ENCODE data around the gene KIRREL2. TPM values are rescaled to one million over a fixed set of nuclear protein-coding genes. Genes with fewer than 3 reads are reported as not detected.

Gene KIRREL2
- polyA plus RNA-seq, 4 donors: 0.10 to 0.62 TPM; not detected in 2

DNA sequence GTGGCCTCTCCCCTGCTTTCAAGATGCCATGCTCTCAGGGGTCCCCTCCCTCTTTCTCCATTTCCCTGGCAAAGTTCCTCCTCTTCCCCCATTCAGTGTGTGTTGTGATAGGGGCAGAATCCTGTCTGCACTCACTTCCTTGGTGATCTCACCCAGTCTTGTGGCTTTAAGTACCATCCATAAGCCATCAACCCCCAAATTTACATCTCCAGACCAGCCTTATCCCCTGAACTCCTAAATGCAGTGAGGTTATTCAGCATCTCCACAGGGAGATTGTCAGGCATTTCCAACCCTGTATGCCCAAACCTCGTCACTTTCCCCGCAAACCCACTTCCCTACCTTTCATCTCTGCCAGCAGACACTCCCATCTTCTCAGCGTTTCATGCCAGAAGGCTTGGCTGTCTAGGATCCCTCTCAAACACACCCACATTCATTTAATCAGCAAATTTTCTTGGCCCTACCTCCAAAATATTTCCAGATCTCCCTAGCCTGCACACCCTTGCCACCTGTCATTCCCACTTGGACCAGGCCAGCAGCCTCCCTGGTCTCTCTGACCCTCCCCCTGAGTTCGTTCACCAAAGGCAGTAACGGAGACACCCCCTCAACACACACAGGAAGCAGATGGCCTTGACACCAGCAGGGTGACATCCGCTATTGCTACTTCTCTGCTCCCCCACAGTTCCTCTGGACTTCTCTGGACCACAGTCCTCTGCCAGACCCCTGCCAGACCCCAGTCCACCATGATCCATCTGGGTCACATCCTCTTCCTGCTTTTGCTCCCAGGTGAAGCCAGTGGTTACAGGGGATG lies 45.3 kb downstream of the KIRREL2 start, which contains the start of gene HCST:
HCST (plus strand) TSS at position 676 of the 808 bp plus-strand sequence; CDS start at position 741, 65 bp downstream.
- H3K4me1 ChIP-seq (ENCODE audit: control insufficient read depth in 3 of 3, insufficient read depth in 2 of 3, low read depth in 1 of 3, low read length in 2 of 3): peaks cover 0 to 9% (median 0%) of the 10 kb centered on the region in 3 donors
- DNase-seq (peak in 1 of 2 donors; percentile 31), FAIRE-seq (no peak)

DNA sequence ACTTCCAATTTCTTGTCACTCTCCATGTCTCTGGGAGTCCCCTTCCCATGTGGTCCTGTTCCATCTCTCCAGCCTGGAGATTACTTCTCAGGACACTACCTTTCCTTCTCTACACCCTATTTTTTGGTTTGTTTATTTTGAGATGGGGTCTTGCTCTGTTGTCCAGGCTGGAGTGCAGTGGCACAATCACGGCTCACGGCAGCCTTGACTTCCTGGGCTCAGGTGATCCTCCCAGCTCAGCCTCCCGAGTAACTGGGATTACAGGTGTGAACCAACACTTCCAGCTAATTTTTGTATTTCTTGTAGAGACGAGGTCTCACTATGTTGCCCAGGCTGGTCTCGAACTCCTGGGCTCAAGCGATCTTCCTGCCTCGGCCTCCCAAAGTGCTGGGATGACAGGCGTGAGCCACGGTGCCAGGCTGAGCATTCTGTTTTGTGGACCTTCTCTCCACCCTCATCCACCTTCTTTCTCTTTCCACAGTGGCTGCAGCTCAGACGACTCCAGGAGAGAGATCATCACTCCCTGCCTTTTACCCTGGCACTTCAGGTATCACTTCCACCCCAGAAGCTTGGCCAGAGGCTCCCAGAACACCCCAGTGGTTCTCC lies 46.3 kb downstream of the KIRREL2 start:
- Histone ChIP-seq H3K4me1 (ENCODE audit: control insufficient read depth in 3 of 3, insufficient read depth in 2 of 3, low read depth in 1 of 3, low read length in 2 of 3) (peaks cover 0 to 6% (median 0%) of the 10 kb centered on the region in 3 donors), H3K4me3 (ENCODE audit: low read depth in 1 of 3, low read length in 3 of 3) (peak overlapping the region in 1 of 3 donors; percentile 34), H3K9me3 (ENCODE audit: control insufficient read depth in 2 of 2, insufficient read depth in 1 of 2, low read depth in 1 of 2, low read length in 1 of 2) (no peaks in the 10 kb centered on the region), H3K27me3 (ENCODE audit: control insufficient read depth in 3 of 3, insufficient read depth in 3 of 3, low read length in 3 of 3) (peaks cover 0 to 24% (median 0%) of the 10 kb centered on the region in 3 donors), H3K27ac (ENCODE audit: low read depth in 1 of 3, low read length in 2 of 3) (peak overlapping the region in 2 of 3 donors; percentile 34 to 79), H3K36me3 (ENCODE audit: control insufficient read depth in 3 of 3, insufficient read depth in 2 of 3, low read depth in 1 of 3, low read length in 3 of 3) (peaks cover 0 to 3% (median 0%) of the 10 kb centered on the region in 3 donors)
- no peak for FAIRE-seq
- 46 to 65% (median 53%) methylated on average over 10 of the region's 10 CpGs for WGBS, 3 donors
- DNase-seq: no peak

More for the DNA sequence above, 45.3 kb downstream of the KIRREL2 start, which contains the start of gene HCST:
- H3K36me3 ChIP-seq (ENCODE audit: control insufficient read depth in 3 of 3, insufficient read depth in 2 of 3, low read depth in 1 of 3, low read length in 3 of 3): peaks cover 0 to 12% (median 0%) of the 10 kb centered on the region in 3 donors
- H3K4me3 ChIP-seq (ENCODE audit: low read depth in 1 of 3, low read length in 3 of 3): peak within 1 kb of the TSS in 1 of 3 donors; percentile 34
- H3K27me3 ChIP-seq (ENCODE audit: control insufficient read depth in 3 of 3, insufficient read depth in 3 of 3, low read length in 3 of 3): peaks cover 0 to 24% (median 0%) of the 10 kb centered on the region in 3 donors
- peak within 1 kb of the TSS in 2 of 3 donors; percentile 34 to 79 for H3K27ac ChIP-seq (ENCODE audit: low read depth in 1 of 3, low read length in 2 of 3)
- 27 to 29% (median 28%) methylated on average over 6 of the region's 6 CpGs for WGBS, 3 donors
- no peaks in the 10 kb centered on the region for H3K9me3 ChIP-seq (ENCODE audit: control insufficient read depth in 2 of 2, insufficient read depth in 1 of 2, low read depth in 1 of 2, low read length in 1 of 2)

- WGBS, 3 donors: 1 to 4% (median 2%) methylated on average over 23 to 24 of the region's 24 CpGs
Observed at GRCh38 chr19:35903550-35904179, 47.0 kb downstream of the KIRREL2 start.

DNA sequence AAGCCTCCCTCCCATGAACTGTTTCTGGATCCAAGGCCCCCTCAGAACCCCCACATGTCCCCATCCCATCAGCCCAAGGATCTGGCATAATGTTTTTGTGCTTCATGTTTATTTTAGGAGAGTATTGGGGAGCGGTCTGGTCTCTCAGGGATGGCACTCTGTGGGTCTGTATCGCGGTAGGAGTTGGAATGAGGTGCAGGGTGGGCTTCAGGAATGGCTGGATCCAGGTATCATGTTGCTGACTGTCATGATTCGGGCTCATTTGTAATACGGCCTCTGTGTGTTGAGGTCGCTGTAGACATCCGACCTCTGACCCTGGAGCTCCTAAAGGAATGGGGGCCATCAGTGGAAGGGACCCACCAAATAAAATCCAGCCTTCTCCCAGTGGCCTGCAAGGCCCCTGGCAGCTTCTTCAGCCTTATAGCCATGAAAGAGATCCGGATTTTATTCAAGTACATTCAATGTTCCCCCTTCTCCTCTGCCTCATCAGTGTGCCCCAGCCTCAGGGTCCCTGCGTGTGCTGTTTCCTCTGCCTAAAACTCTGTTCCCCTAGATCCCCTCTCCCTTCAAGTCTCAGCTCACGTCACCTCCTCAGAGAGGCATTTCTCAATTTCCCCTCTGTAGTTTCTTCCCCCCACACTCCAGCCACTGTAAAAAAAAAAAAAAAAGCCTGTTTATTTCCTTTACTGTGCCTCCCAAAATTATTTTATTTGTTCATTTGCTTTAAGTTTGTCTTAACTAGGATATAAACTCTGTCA lies 47.8 kb downstream of the KIRREL2 start:
- peaks cover 0 to 24% (median 0%) of the 10 kb centered on the region in 3 donors for H3K27me3 ChIP-seq (ENCODE audit: control insufficient read depth in 3 of 3, insufficient read depth in 3 of 3, low read length in 3 of 3)
- H3K4me1 ChIP-seq (ENCODE audit: control insufficient read depth in 3 of 3, insufficient read depth in 2 of 3, low read depth in 1 of 3, low read length in 2 of 3): no peaks in the 10 kb centered on the region
- WGBS, 3 donors: 82 to 85% (median 82%) methylated on average over 10 of the region's 10 CpGs
- no peak overlapping the region for H3K4me3 ChIP-seq (ENCODE audit: low read depth in 1 of 3, low read length in 3 of 3)
- no peaks in the 10 kb centered on the region for H3K9me3 ChIP-seq (ENCODE audit: control insufficient read depth in 2 of 2, insufficient read depth in 1 of 2, low read depth in 1 of 2, low read length in 1 of 2)
- H3K27ac ChIP-seq (ENCODE audit: low read depth in 1 of 3, low read length in 2 of 3): peak overlapping the region in 1 of 3 donors; percentile 6
- DNase-seq (no peak), FAIRE-seq (no peak)
- H3K36me3 ChIP-seq (ENCODE audit: control insufficient read depth in 3 of 3, insufficient read depth in 2 of 3, low read depth in 1 of 3, low read length in 3 of 3): no peaks in the 10 kb centered on the region

More at GRCh38 chr19:35903550-35904179, 47.0 kb downstream of the KIRREL2 start:
- Histone ChIP-seq H3K36me3 (ENCODE audit: control insufficient read depth in 3 of 3, insufficient read depth in 2 of 3, low read depth in 1 of 3, low read length in 3 of 3) (no peaks in the 10 kb centered on the region), H3K27ac (ENCODE audit: low read depth in 1 of 3, low read length in 2 of 3) (peak overlapping the region in 1 of 3 donors; percentile 79), H3K4me1 (ENCODE audit: control insufficient read depth in 3 of 3, insufficient read depth in 2 of 3, low read depth in 1 of 3, low read length in 2 of 3) (no peaks in the 10 kb centered on the region), H3K27me3 (ENCODE audit: control insufficient read depth in 3 of 3, insufficient read depth in 3 of 3, low read length in 3 of 3) (peaks cover 0 to 24% (median 0%) of the 10 kb centered on the region in 3 donors), H3K4me3 (ENCODE audit: low read depth in 1 of 3, low read length in 3 of 3) (peak overlapping the region in 1 of 3 donors; percentile 34), H3K9me3 (ENCODE audit: control insufficient read depth in 2 of 2, insufficient read depth in 1 of 2, low read depth in 1 of 2, low read length in 1 of 2) (no peaks in the 10 kb centered on the region)
- FAIRE-seq (no peak), DNase-seq (peak; percentile 60 to 71)

DNA sequence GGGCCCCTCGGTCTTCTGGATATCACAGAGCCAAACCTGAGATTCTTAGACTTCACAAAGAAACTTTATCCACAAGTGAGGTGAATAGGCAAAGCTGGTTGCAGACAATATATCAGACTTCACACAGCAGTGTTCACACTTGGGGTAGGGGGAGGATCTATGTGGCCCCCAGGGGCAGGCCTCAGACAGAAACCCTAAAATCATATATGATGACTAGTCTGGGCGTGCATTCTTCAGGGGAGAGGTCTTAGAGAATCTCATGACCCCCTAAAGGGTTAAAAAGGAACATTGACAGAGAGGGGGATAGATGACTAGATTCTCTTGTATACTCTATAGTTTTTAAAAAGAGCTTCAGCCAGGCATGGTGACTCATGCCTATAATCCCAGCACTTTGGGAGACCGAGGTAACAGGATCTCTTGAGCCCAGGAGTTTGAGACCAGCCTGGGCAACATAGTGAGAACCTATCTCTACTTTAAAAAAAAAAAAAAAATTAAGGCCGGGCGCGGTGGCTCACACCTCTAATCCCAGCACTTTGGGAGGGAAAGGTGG lies 48.5 kb downstream of the KIRREL2 start:
- no peak for DNase-seq
- Histone ChIP-seq H3K4me3 (ENCODE audit: low read depth in 1 of 3, low read length in 3 of 3) (no peak overlapping the region), H3K27ac (ENCODE audit: low read depth in 1 of 3, low read length in 2 of 3) (no peak overlapping the region), H3K27me3 (ENCODE audit: control insufficient read depth in 3 of 3, insufficient read depth in 3 of 3, low read length in 3 of 3) (peaks cover 0 to 24% (median 0%) of the 10 kb centered on the region in 3 donors), H3K36me3 (ENCODE audit: control insufficient read depth in 3 of 3, insufficient read depth in 2 of 3, low read depth in 1 of 3, low read length in 3 of 3) (no peaks in the 10 kb centered on the region), H3K9me3 (ENCODE audit: control insufficient read depth in 2 of 2, insufficient read depth in 1 of 2, low read depth in 1 of 2, low read length in 1 of 2) (no peaks in the 10 kb centered on the region), H3K4me1 (ENCODE audit: control insufficient read depth in 3 of 3, insufficient read depth in 2 of 3, low read depth in 1 of 3, low read length in 2 of 3) (no peaks in the 10 kb centered on the region)
- WGBS, 3 donors: 71 to 77% (median 76%) methylated on average over 6 of the region's 6 CpGs
- FAIRE-seq: no peak

DNA sequence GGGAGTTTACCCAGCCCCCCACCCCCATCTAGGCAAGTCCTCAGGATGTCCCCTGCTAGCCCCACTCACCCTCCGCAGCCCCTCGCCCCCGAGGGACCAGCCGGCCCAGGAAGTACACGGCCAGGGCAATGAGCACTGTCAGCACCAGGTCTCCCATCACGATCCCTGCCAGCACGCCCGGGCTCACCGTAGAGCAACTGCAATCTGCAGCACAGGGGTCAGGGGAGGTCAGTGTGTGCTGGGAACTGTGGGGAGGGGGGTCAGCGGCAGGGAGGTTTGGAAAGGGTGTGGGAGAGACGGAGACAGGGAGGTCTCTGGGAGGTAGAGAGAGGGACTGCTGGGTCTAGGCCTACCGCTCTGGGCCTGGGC lies 50.6 kb downstream of the KIRREL2 start:
- H3K4me3 ChIP-seq (ENCODE audit: low read depth in 1 of 3, low read length in 3 of 3): peak overlapping the region in 1 of 3 donors; percentile 1
- H3K27me3 ChIP-seq (ENCODE audit: control insufficient read depth in 3 of 3, insufficient read depth in 3 of 3, low read length in 3 of 3): peaks cover 0 to 14% (median 0%) of the 10 kb centered on the region in 3 donors
- WGBS, 3 donors: 50 to 70% (median 51%) methylated on average over 12 of the region's 12 CpGs
- H3K36me3 ChIP-seq (ENCODE audit: control insufficient read depth in 3 of 3, insufficient read depth in 2 of 3, low read depth in 1 of 3, low read length in 3 of 3): no peaks in the 10 kb centered on the region
- FAIRE-seq (no peak), DNase-seq (no peak)
- no peaks in the 10 kb centered on the region for H3K4me1 ChIP-seq (ENCODE audit: control insufficient read depth in 3 of 3, insufficient read depth in 2 of 3, low read depth in 1 of 3, low read length in 2 of 3)
- no peaks in the 10 kb centered on the region for H3K9me3 ChIP-seq (ENCODE audit: control insufficient read depth in 2 of 2, insufficient read depth in 1 of 2, low read depth in 1 of 2, low read length in 1 of 2)
- H3K27ac ChIP-seq (ENCODE audit: low read depth in 1 of 3, low read length in 2 of 3): peak overlapping the region in 1 of 3 donors; percentile 75

DNA sequence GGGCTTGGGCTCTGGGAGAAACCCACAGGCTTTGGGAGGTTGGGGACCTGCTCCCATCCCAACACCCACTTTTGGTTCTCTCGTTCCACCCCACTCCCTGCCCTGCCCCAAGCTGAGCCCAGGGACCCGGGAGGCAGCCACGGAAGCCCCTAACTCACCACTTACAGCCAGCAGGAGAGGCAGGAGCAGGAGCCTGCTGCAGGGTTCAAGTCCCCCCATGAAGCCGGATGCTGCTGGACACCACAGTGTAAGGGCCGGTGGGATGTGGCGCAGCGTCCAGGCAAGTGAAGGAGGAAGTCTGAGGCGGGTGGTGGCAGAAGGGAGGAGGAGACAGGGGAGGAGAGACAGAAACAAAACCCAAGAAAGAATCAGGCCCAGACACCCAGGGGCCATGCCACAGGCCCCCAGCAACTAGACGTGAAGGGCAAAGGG lies 51.3 kb downstream of the KIRREL2 start, which contains the start of gene TYROBP:
TYROBP (minus strand) TSS at position 286 of the 432 bp plus-strand sequence; CDS start at position 219, 67 bp downstream.
- Histone ChIP-seq H3K4me1 (ENCODE audit: control insufficient read depth in 3 of 3, insufficient read depth in 2 of 3, low read depth in 1 of 3, low read length in 2 of 3) (no peaks in the 10 kb centered on the region), H3K4me3 (ENCODE audit: low read depth in 1 of 3, low read length in 3 of 3) (peak within 1 kb of the TSS in 1 of 3 donors; percentile 1), H3K36me3 (ENCODE audit: control insufficient read depth in 3 of 3, insufficient read depth in 2 of 3, low read depth in 1 of 3, low read length in 3 of 3) (no peaks in the 10 kb centered on the region), H3K27me3 (ENCODE audit: control insufficient read depth in 3 of 3, insufficient read depth in 3 of 3, low read length in 3 of 3) (peaks cover 0 to 11% (median 0%) of the 10 kb centered on the region in 3 donors), H3K27ac (ENCODE audit: low read depth in 1 of 3, low read length in 2 of 3) (peak within 1 kb of the TSS in 1 of 3 donors; percentile 75), H3K9me3 (ENCODE audit: control insufficient read depth in 2 of 2, insufficient read depth in 1 of 2, low read depth in 1 of 2, low read length in 1 of 2) (no peaks in the 10 kb centered on the region)
- no peak for FAIRE-seq
- 61 to 77% (median 75%) methylated on average over 9 of the region's 9 CpGs for WGBS, 3 donors
- DNase-seq: no peak

Measured in small intestine (tissue), 7 donors.